Posterior cingulate gyrus (tissue), 11 donors: ENCODE measurements around the gene BRWD1.
"Not testable (repeated sequence)": the region's sequence is repeated elsewhere in the genome, so short reads cannot be mapped to it uniquely, and the experiment has no call there.

Experiments
- DNase-seq, 10 donors: peaks; one replicate each; pipeline versions ENCODE4 v3.0.0 to v3.0.0-alpha.2; 2020 to 2021; ENCODE audit warnings: mixed read lengths in 3 of 10
- intact Hi-C: fragments of 100-400 bp; cut with DNase I; formaldehyde crosslinking; loops from one replicate; pipeline ENCODE4 v1.15.1; 2023

The BRWD1 gene

GRCh38 chr21:39149882-39150281, 163.6 kb downstream of the BRWD1 start:
- intact Hi-C loops = no loop called here
- DNase-seq = no peak

GRCh38 chr21:39148975-39149374, 164.5 kb downstream of the BRWD1 start:
- intact Hi-C loops = no loop called here

GRCh38 chr21:39144191-39144590, 169.2 kb downstream of the BRWD1 start:
- DNase-seq = no peak
- intact Hi-C loops = no loop called here

More at GRCh38 chr21:39148975-39149374, 164.5 kb downstream of the BRWD1 start:
- no peak for DNase-seq

DNA sequence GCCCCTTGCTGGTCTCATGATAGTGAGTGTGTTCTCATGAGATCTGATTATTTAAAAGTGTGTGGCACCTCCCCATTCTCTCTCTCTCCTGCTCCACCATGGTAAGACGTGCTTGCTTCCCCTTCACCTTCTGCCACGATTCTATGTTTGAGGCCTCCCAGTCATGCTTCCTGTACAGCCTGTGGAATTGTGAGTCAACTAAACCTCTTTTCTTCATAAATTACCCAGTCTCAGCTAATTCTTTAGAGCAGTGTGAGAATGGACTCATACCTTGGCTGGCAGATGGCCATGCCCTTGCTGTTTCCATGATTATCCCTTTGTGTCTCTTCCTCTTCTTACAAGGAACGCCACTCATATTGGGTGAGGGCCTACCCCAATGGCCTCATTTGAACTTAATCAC, 170.5 kb downstream of the BRWD1 start:
- intact Hi-C loops = no loop called here
- DNase-seq = no peak

- intact Hi-C loops = no loop called here
- peak in 1 of 10 donors; percentile 55 for DNase-seq
These were observed 171.9 kb downstream of the BRWD1 start for GRCh38 chr21:39141502-39141901.

DNA sequence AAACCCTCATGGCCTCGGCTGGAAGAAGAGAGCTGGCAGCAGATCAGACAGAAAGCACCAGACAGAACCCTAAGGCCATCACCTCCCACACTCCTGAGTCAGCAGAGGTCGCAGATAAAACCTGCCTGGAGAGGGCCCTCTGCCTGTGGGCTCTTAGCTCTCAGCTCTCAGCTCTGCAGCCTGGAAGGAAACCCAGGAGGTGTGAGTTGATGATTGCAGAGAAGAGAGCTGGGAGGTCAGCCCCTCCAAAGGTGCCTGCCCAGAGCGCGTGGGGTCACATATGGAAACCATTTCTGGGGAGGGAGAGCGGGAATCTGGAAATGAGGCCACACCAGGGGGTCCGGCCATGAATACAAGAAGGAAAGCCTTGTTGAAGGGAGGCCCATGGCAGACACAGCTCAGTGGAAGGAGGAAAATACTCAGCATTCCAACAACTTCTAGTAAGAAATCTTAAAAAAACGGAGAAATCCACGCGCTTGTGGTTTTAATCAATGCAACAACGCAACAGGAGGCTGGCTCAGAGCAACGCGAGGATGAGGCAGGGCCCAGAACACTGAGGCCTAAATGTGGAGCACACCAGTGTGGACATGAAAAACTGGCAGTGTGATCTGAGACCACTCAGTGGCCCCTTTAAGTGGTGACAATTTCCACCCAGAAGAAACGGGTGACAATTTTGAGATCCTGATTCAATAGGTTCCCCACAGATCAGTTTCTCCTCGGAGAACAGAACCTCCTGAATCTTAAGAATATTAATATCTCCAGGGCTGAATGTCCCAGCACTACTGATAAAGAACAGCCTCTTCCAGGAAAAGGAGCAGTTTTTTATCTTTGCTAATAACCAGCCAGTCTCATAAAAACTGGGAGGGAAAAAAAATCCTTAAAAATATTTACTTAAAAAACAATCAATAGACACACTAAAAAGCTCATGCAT, 175.9 kb downstream of the BRWD1 start:
- intact Hi-C loops = loop anchor here (1.0 to 5.0 kb wide), 2 partner anchors 403 to 630 kb away; no protein-coding TSS in a partner anchor
- no peak for DNase-seq

DNA sequence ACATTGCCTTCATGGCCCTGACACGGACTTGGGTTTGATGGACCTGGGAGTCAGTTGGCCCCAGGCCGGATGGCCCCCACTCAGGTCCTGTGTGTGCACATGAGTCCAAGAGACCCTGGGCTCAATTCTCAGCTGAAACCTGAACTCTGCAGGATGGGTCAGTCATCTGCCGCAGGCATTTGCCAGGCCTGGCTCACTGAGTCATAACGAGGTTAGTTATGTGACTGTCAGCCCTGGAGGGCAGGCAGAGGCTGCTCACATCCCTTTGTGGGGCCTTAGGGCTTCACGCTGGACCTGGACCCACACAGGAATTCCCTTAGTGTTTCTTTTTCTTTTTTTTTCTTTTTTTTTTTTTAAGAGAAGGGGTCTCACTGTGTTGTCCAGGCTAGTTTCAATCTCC, 176.7 kb downstream of the BRWD1 start:
- no peak for DNase-seq
- intact Hi-C loops = loop anchor here (5.0 kb wide), 1 partner anchor 629 kb away; no protein-coding TSS in a partner anchor

DNA sequence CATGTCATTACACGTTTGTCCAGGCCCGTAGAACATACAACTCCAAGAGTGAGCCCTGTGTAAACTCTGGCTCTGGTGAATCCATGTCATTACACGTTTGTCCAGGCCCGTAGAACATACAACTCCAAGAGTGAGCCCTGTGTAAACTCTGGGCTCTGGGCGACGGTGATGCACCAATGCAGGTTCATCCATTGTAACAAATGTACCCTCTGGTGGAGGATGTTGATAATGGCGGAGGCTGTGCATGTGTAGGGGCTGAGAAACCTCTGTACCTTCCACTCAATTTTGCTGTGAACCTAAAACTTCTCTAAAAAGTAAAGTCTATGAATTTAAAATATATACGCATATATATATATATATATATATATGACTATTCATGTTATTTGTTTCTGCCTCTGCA, 177.3 kb downstream of the BRWD1 start:
- not testable (repeated sequence) for DNase-seq
- intact Hi-C loops = loop anchor here (5.0 kb wide), 1 partner anchor 629 kb away; no protein-coding TSS in a partner anchor

- no peak for DNase-seq
- intact Hi-C loops = no loop called here
These were observed 179.1 kb downstream of the BRWD1 start for GRCh38 chr21:39134288-39134810.
